Loucy (cell line): ENCODE measurements around the gene FAIM.

Experiments
- CTCF ChIP-seq: fragments of 200-600 bp; sonication (generic); conservative IDR thresholded peaks from 2 replicates; pipeline ENCODE4 v1.5.1; 2014; ENCODE audit warnings: mild to moderate bottlenecking, antibody characterized with exemption, low read length
- EZH2phosphoT487 ChIP-seq: fragments of 200-600 bp; IDR thresholded peaks from 2 replicates; pipeline ENCODE4 v1.6.1; 2018; ENCODE audit warnings: antibody characterized with exemption, mild to moderate bottlenecking, moderate library complexity, borderline replicate concordance

- TF ChIP-seq CTCF (no peak), EZH2phosphoT487 (no peak)
Measured at GRCh38 chr3:138573138-138573537, 35.4 kb upstream of the FAIM start.
